WI38 (cell line): ENCODE results near the gene FXYD1.
A peak's percentile ranks its signal among the peaks of the same experiment; 100 is the strongest.

Experiments used
- H3K4me3 ChIP-seq: 2 replicates; pipeline ENCODE4 v1.5.1; 2011; ENCODE audit warnings: low read depth, mild to moderate bottlenecking, control low read depth, low read length
- TF ChIP-seq, protein P1 (sequence below): IDR thresholded peaks from 2 replicates; pipeline ENCODE4 v1.5.1; 2012; ENCODE audit warnings: low read depth, mild to moderate bottlenecking, control low read depth, low read length

The FXYD1 gene

GRCh38 chr19:35138305-35138892 is at the start of gene FXYD1:
Gene FXYD1, plus strand, starts transcription at chr19:35138824. Its CDS starts 1,256 bp downstream, at chr19:35140080.
- TF ChIP-seq, protein P1, sequence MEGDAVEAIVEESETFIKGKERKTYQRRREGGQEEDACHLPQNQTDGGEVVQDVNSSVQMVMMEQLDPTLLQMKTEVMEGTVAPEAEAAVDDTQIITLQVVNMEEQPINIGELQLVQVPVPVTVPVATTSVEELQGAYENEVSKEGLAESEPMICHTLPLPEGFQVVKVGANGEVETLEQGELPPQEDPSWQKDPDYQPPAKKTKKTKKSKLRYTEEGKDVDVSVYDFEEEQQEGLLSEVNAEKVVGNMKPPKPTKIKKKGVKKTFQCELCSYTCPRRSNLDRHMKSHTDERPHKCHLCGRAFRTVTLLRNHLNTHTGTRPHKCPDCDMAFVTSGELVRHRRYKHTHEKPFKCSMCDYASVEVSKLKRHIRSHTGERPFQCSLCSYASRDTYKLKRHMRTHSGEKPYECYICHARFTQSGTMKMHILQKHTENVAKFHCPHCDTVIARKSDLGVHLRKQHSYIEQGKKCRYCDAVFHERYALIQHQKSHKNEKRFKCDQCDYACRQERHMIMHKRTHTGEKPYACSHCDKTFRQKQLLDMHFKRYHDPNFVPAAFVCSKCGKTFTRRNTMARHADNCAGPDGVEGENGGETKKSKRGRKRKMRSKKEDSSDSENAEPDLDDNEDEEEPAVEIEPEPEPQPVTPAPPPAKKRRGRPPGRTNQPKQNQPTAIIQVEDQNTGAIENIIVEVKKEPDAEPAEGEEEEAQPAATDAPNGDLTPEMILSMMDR = no peak
- no peak within 1 kb of the TSS for H3K4me3 ChIP-seq

GRCh38 chr19:35089554-35089953 is 49.1 kb upstream of the FXYD1 start:
- no peak overlapping the region for H3K4me3 ChIP-seq
- TF ChIP-seq, protein P1 = no peak

GRCh38 chr19:35090160-35090505 is 48.5 kb upstream of the FXYD1 start:
- TF ChIP-seq, protein P1 = no peak
- H3K4me3 ChIP-seq = no peak overlapping the region

GRCh38 chr19:35090506-35091214 is 48.0 kb upstream of the FXYD1 start:
- TF ChIP-seq, protein P1 = peak; percentile 57
- no peak overlapping the region for H3K4me3 ChIP-seq

- TF ChIP-seq, protein P1 = no peak
- H3K4me3 ChIP-seq = no peak overlapping the region
Measured at GRCh38 chr19:35093430-35093829, 45.2 kb upstream of the FXYD1 start.

DNA sequence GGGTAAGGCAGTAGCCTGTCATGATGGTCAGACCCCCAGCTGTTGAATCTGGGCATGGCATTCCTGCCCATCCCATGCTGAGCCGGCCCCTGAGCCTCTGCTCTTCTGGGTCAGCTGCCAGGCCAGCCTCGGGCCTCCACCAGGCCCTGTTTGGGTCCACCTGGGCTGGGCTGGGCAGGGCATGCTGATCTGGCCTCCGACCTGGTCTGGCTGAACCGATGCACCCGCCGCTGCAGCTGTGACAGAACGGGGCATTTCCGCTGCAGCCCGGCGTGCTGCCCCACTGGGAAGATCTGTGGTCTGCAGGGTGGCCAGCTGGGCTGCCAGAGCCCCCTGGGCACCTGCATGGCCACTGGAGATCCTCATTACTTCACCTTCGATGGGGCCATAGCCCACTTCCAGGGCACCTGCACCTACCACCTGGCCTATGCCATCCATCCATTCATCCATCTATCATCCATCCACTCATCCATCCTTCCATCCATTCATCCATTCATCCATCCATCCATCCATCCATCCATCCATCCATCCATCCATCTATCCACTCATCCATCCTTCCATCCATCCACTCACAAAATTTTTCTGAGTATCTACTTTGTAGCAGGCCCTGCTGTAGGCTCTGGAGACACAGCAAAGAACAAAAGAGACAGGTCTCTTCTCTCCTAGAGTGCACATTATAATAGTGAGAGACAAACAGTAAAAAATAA is 44.5 kb upstream of the FXYD1 start:
- TF ChIP-seq, protein P1 = no peak
- H3K4me3 ChIP-seq = no peak overlapping the region

- TF ChIP-seq, protein P1 = no peak
- no peak overlapping the region for H3K4me3 ChIP-seq
Measured at GRCh38 chr19:35094656-35095055, 44.0 kb upstream of the FXYD1 start.
